NCI-H1436 (cell line): ENCODE results near the gene CPN2.

ENCODE experiments used
- DNase-seq: peaks from one replicate; lab custom pipeline; 2025; lab: John Stamatoyannopoulos, UW

The CPN2 gene

DNA sequence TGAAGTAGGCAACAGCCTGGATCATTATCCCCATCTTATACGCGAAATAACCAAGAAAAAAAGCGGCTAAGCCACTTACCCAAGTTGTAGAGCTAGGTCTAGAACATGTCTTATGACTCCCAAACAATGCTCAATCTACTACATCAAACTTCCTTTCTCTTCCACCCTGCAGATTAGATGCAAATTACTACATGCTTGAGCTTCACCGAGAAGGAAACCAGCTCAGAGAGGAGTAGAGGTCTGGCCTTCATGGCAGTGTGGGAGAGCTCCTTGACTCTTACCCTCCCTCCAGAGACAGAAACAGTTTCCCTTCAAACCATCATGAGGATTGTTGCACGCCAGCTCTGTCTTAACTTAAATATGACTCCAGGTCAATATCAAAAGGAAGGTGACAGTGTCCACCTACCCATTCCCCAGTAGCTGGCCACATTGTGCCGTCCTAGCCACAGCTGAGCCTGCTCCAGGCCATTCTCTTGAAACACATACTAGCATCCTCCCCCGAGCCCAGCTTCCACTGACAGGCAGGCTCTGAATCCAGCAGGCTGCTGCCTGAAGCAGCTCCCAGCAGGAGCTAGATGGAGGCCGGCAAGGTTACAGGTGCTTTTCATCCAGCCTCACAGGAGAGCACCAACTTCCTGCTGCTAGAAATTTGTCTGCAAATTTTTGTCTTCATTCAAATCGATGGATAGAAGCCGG is 56.8 kb downstream of the CPN2 start:
- DNase-seq = no peak

GRCh38 chr3:194293546-194294198 is 57.5 kb downstream of the CPN2 start:
- no peak for DNase-seq

DNA sequence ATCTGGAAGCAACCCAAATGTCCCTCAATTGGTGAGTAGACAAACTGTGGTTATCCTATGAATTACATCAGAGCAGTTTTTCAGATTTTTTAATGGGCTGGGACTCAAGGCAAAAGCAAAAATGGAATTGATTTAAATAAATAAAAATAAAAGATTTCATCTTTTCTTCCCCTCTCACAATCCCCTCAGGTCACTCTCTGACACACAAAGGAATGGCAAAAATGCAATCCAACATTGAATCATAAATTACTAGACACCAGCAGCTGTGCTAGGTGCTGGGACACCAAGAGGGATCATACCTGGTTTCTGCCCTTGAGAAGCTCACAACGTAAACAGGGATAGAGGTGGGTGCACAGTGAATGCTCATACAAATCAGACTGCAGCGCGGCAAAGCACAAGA is 58.8 kb downstream of the CPN2 start:
- DNase-seq = no peak
